ENCODE measurements around the gene PPP2R2C. TPM values are rescaled to one million over a fixed set of nuclear protein-coding genes. Genes with fewer than 3 reads are reported as not detected.

Gene PPP2R2C
- total and polyA plus RNA-seq, 9 of the 15 experiments (the other 6 are each of a cell fraction or from before 2014, with no cell fraction given): 0.04 to 0.06 TPM; not detected in 7

DNA sequence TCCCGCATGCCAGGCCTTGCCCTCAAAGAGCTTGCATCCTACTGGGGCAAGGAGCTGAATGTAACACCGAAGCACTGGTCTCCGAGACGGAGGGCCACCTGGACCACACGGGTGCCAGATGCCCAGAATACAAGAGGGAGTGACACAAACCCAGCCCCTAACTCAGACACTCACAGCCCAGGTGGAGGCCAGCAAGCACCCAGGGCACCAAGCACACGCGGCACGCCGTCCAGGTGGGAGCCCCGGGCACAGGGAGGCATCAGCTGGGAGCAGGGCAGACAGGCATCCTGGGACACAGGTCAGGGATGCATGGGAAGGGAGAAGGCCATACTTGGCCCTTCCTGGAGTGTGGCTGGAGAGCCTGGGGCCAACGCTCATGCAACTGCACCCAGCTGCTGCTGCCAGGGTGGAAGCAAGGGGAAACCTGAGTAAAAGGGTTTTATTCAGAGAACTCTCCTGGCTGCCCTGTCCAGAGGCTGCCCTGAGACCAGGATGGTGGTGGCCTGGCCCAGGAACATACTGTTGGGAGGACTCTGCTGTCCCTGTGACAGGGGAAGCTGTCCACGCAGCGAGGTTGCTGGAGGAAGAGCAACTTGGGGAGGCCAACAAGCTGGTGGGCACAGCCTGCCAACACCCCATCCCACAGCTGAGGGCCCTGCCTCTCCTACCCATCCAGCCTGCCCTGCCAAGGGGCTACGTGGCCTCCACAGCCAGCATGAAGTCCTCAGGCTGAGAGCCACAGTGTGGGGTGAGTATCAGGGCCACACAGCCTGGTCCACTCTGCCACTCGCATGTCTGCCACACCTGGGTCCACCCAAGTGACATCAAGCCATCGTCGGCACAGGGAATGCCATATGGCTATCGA lies 22.2 kb upstream of the PPP2R2C start:
- TF ChIP-seq XRCC4 (IDR thresholded peaks at IDR 0.05; ENCODE audit: extremely low read depth, insufficient read depth, insufficient read length) (no peak), ZNF766 (CRISPR knock-in tag; conservative IDR thresholded peaks at IDR 0.05) (no peak), RB1 (IDR thresholded peaks at IDR 0.05; ENCODE audit: low read depth) (no peak), MAFF (IDR thresholded peaks at IDR 0.05; ENCODE audit: low read length) (no peak), ZNF696 (CRISPR knock-in tag; conservative IDR thresholded peaks at IDR 0.05) (no peak), RHOXF2B (CRISPR knock-in tag; conservative IDR thresholded peaks at IDR 0.05) (no peak), ZNF668 (CRISPR knock-in tag; IDR thresholded peaks at IDR 0.05) (no peak), SIX5 (IDR thresholded peaks at IDR 0.05; ENCODE audit: borderline replicate concordance in 1 of 2, insufficient read depth in 1 of 2, low read depth in 1 of 2, low read length in 2 of 2) (no peak), STAT5A (IDR thresholded peaks at IDR 0.05; ENCODE audit: borderline replicate concordance, low read length) (no peak), MTA3 (IDR thresholded peaks at IDR 0.05; ENCODE audit: borderline replicate concordance) (no peak)
- TF ChIP-seq, protein P1, sequence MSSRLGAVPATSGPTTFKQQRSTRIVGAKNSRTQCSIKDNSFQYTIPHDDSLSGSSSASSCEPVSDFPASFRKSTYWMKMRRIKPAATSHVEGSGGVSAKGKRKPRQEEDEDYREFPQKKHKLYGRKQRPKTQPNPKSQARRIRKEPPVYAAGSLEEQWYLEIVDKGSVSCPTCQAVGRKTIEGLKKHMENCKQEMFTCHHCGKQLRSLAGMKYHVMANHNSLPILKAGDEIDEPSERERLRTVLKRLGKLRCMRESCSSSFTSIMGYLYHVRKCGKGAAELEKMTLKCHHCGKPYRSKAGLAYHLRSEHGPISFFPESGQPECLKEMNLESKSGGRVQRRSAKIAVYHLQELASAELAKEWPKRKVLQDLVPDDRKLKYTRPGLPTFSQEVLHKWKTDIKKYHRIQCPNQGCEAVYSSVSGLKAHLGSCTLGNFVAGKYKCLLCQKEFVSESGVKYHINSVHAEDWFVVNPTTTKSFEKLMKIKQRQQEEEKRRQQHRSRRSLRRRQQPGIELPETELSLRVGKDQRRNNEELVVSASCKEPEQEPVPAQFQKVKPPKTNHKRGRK (tag; IDR thresholded peaks at IDR 0.05): no peak
- TF ChIP-seq, protein P2, sequence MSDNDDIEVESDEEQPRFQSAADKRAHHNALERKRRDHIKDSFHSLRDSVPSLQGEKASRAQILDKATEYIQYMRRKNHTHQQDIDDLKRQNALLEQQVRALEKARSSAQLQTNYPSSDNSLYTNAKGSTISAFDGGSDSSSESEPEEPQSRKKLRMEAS (CRISPR knock-in tag; IDR thresholded peaks at IDR 0.05): no peak
- ATAC-seq: no peak
- POLR2A ChIA-PET: interaction anchor here (0.7 kb wide), 1 partner anchor 60 kb away, joined by 3 read pairs; no protein-coding TSS in a partner anchor

More for the DNA sequence above, 22.2 kb upstream of the PPP2R2C start:
- Histone ChIP-seq H3K4me3 (no peak overlapping the region), H3K27me3 (ENCODE audit: control insufficient read depth in 2 of 2, insufficient read depth in 2 of 2, low read length in 2 of 2) (peaks cover 3 to 27% of the 10 kb centered on the region in 2 experiments; a peak in 3 of 5 replicates), H3K4me2 (ENCODE audit: insufficient read depth, low read length) (no peak overlapping the region), H3K36me3 (ENCODE audit: control insufficient read depth, insufficient read depth, low read length) (no peaks in the 10 kb centered on the region), H3K9me1 (ENCODE audit: control insufficient read depth, insufficient read depth, low read length) (no peaks in the 10 kb centered on the region), H3K9me3 (replicated peaks; ENCODE audit: control insufficient read depth, insufficient read depth, low read depth, low read length) (no peaks in the 10 kb centered on the region), H3K9ac (ENCODE audit: insufficient read depth in 1 of 2, low read depth in 2 of 2, low read length in 2 of 2) (no peak overlapping the region), H3K79me2 (ENCODE audit: control insufficient read depth, insufficient read depth, low read length) (no peaks in the 10 kb centered on the region), H3K27ac (ENCODE audit: extremely low read depth, low read depth, low read length) (no peak overlapping the region), H4K20me1 (replicated peaks; ENCODE audit: control insufficient read depth, insufficient read depth, low read length) (no peaks in the 10 kb centered on the region), H2AFZ (ENCODE audit: low read depth, low read length) (no peak overlapping the region), H3K4me1 (replicated peaks in 1 of 2; ENCODE audit: control insufficient read depth in 2 of 2, insufficient read depth in 2 of 2, low read length in 2 of 2) (no peaks in the 10 kb centered on the region)
- no TSS peak for BruUV-seq (replicated peaks)
- 2% methylated on average over 15 of the region's 18 CpGs for WGBS (ENCODE audit: insufficient coverage, low coverage, missing lambda C conversion rate)
- CTCF ChIA-PET (ENCODE audit: low intra/inter-chr PET ratio): no interaction called here
- FAIRE-seq: no peak
- in situ Hi-C loops (cut with MboI): no loop called here
- DNase-seq (ENCODE audit: extremely low read depth in 1 of 4, low spot score in 3 of 4): no peak
- intact Hi-C loops (cut with micrococcal nuclease): no loop called here
